Kidney epithelial cell (primary cell): ENCODE data around the gene GGACT. TPM values are rescaled to one million over a fixed set of nuclear protein-coding genes. Genes with fewer than 3 reads are reported as not detected.

Experiments
- DNase-seq: peaks from one replicate; pipeline ENCODE4 v3.0.0-alpha.2; 2010; ENCODE audit warnings: low read depth
- H3K27me3 ChIP-seq: 2 replicates; pipeline ENCODE4 v1.6.0; 2011; ENCODE audit warnings: low read length; ENCODE audit not compliant: control insufficient read depth, insufficient read depth
- H3K36me3 ChIP-seq: 2 replicates; pipeline ENCODE4 v1.5.1; 2011; ENCODE audit warnings: low read length; ENCODE audit not compliant: control insufficient read depth, insufficient read depth
- H3K4me3 ChIP-seq: 2 replicates; pipeline ENCODE4 v1.5.1; 2011; ENCODE audit warnings: low read depth, mild to moderate bottlenecking, control low read depth, low read length
- CTCF ChIP-seq: IDR thresholded peaks from 2 replicates; pipeline ENCODE4 v1.5.1; 2011; ENCODE audit warnings: mild to moderate bottlenecking, moderate library complexity, low read length, control low read depth, inconsistent platforms; ENCODE audit not compliant: insufficient read depth, poor library complexity, severe bottlenecking
- total RNA-seq: library from RNA; depleted of rRNA; stranded (reverse); fragments of >200 nt; gene quantifications from 2 replicates; pipeline ENCODE4 v1.2.3, GENCODE V29; 2015

The GGACT gene
- total RNA-seq, 1 donor from 2014 or later, result 27.4 TPM

GRCh38 chr13:100596516-100596915, 7.9 kb upstream of the GGACT start:
- Histone ChIP-seq H3K36me3 (no peaks in the 10 kb centered on the region), H3K27me3 (no peaks in the 10 kb centered on the region), H3K4me3 (no peak overlapping the region)
- TF ChIP-seq CTCF, result no peak
- DNase-seq, result no peak

GRCh38 chr13:100594731-100595130, 6.1 kb upstream of the GGACT start:
- no peaks in the 10 kb centered on the region for H3K36me3 ChIP-seq
- DNase-seq, result no peak
- H3K4me3 ChIP-seq, result no peak overlapping the region
- TF ChIP-seq CTCF, result peak; percentile 23
- H3K27me3 ChIP-seq, result no peaks in the 10 kb centered on the region

GRCh38 chr13:100594255-100594654, 5.7 kb upstream of the GGACT start:
- Histone ChIP-seq H3K4me3 (no peak overlapping the region), H3K36me3 (no peaks in the 10 kb centered on the region), H3K27me3 (no peaks in the 10 kb centered on the region)
- TF ChIP-seq CTCF, result no peak
- DNase-seq, result no peak

- no peak for DNase-seq
- Histone ChIP-seq H3K27me3 (no peaks in the 10 kb centered on the region), H3K4me3 (no peak overlapping the region), H3K36me3 (no peaks in the 10 kb centered on the region)
- no peak for TF ChIP-seq CTCF
Measured at GRCh38 chr13:100589178-100589725, 663 bp upstream of the GGACT start.

GRCh38 chr13:100584896-100585295, 3.7 kb downstream of the GGACT start:
- no peak for DNase-seq
- Histone ChIP-seq H3K4me3 (no peak overlapping the region), H3K36me3 (no peaks in the 10 kb centered on the region), H3K27me3 (no peaks in the 10 kb centered on the region)
- TF ChIP-seq CTCF, result no peak

- TF ChIP-seq CTCF, result no peak
- Histone ChIP-seq H3K4me3 (no peak overlapping the region), H3K36me3 (no peaks in the 10 kb centered on the region), H3K27me3 (no peaks in the 10 kb centered on the region)
- no peak for DNase-seq
Measured at GRCh38 chr13:100581504-100581903, 7.1 kb downstream of the GGACT start.
